HFF-Myc (cell line): ENCODE results near the gene EPM2A.
"Not testable (repeated sequence)": the region's sequence is repeated elsewhere in the genome, so short reads cannot be mapped to it uniquely, and the experiment has no call there.

Experiments
- DNase-seq: peaks from one replicate; pipeline ENCODE4 v3.0.0-alpha.2; 2011; ENCODE audit warnings: low read depth; ENCODE audit errors: extremely low read depth
- H3K4me3 ChIP-seq: replicated peaks from 2 replicates; pipeline ENCODE4 v1.5.1; 2011; ENCODE audit warnings: low read depth, mild to moderate bottlenecking, control low read depth, low read length
- CTCF ChIP-seq: IDR thresholded peaks from 2 replicates; pipeline ENCODE4 v1.5.1; 2012; ENCODE audit warnings: mild to moderate bottlenecking, low read depth, low read length, control low read depth; ENCODE audit errors: missing control alignments

Gene EPM2A

GRCh38 chr6:145743332-145743731 lies 8.0 kb upstream of the EPM2A start:
- H3K4me3 ChIP-seq: no peak overlapping the region
- no peak for TF ChIP-seq CTCF
- no peak for DNase-seq

- not testable (repeated sequence) for DNase-seq, H3K4me3 ChIP-seq
Observed at GRCh38 chr6:145742472-145742871, 7.2 kb upstream of the EPM2A start.

GRCh38 chr6:145739685-145740084 lies 4.4 kb upstream of the EPM2A start:
- not testable (repeated sequence) for DNase-seq, H3K4me3 ChIP-seq

GRCh38 chr6:145738265-145738664 lies 2.9 kb upstream of the EPM2A start:
- no peak for DNase-seq
- TF ChIP-seq CTCF: no peak
- H3K4me3 ChIP-seq: no peak overlapping the region

GRCh38 chr6:145736661-145737144 lies 1.4 kb upstream of the EPM2A start:
- no peak for TF ChIP-seq CTCF
- H3K4me3 ChIP-seq: no peak overlapping the region
- DNase-seq: no peak

GRCh38 chr6:145734486-145735355 lies 599 bp downstream of the EPM2A start:
- TF ChIP-seq CTCF: no peak
- DNase-seq: peak; percentile 65
- peak overlapping the region; percentile 61 for H3K4me3 ChIP-seq

- H3K4me3 ChIP-seq: peak overlapping the region; percentile 61; the same call in 1 of the 2 replicates
- TF ChIP-seq CTCF: no peak
- no peak for DNase-seq
Observed at GRCh38 chr6:145733810-145734209, 1.5 kb downstream of the EPM2A start.

- DNase-seq: no peak
- H3K4me3 ChIP-seq: no peak overlapping the region
- no peak for TF ChIP-seq CTCF
Observed at GRCh38 chr6:145733207-145733606, 2.1 kb downstream of the EPM2A start.
